SJCRH30 (cell line): Measurements from ENCODE around the gene S1PR1. TPM values are rescaled to one million over a fixed set of nuclear protein-coding genes. Genes with fewer than 3 reads are reported as not detected.
"Not testable (repeated sequence)": the region's sequence is repeated elsewhere in the genome, so short reads cannot be mapped to it uniquely, and the experiment has no call there.

Experiments
- DNase-seq, 2 experiments: peaks; one replicate each; pipeline ENCODE4 v3.0.0-alpha.2; 2015 to 2020
- H3K27ac ChIP-seq: fragments of 250-450 bp; sonication (Bioruptor Pico); 2 replicates; pipeline ENCODE4 v1.5.1; 2020; ENCODE audit warnings: mild to moderate bottlenecking, moderate library complexity
- H3K27me3 ChIP-seq: fragments of 250-450 bp; sonication (Bioruptor Pico); 2 replicates; pipeline ENCODE4 v1.5.1; 2020; ENCODE audit warnings: mild to moderate bottlenecking, moderate library complexity
- H3K36me3 ChIP-seq: fragments of 250-450 bp; sonication (Bioruptor Pico); 2 replicates; pipeline ENCODE4 v1.5.1; 2020; ENCODE audit warnings: mild to moderate bottlenecking, moderate library complexity
- H3K4me1 ChIP-seq: fragments of 250-450 bp; sonication (Bioruptor Pico); 2 replicates; pipeline ENCODE4 v1.5.1; 2020; ENCODE audit warnings: mild to moderate bottlenecking, moderate library complexity
- H3K4me3 ChIP-seq: fragments of 250-450 bp; sonication (Bioruptor Pico); 2 replicates; pipeline ENCODE4 v1.5.1; 2020; ENCODE audit warnings: mild to moderate bottlenecking, moderate library complexity
- H3K9me3 ChIP-seq: fragments of 250-450 bp; sonication (Bioruptor Pico); replicated peaks from 2 replicates; pipeline ENCODE4 v1.5.1; 2020; ENCODE audit warnings: mild to moderate bottlenecking, moderate library complexity
- total RNA-seq: library from RNA; depleted of rRNA; stranded (reverse); fragments of >200 nt; shearing (Covaris generic); gene quantifications from 2 replicates; pipeline ENCODE4 v1.2.3, GENCODE V29; 2014

Gene S1PR1
- total RNA-seq, 1 experiment from 2014 or later = 22.4 TPM

GRCh38 chr1:101207271-101207670, 29.5 kb upstream of the S1PR1 start:
- DNase-seq, H3K27me3 ChIP-seq, H3K4me1 ChIP-seq, H3K4me3 ChIP-seq, H3K9me3 ChIP-seq, H3K27ac ChIP-seq, H3K36me3 ChIP-seq: not testable (repeated sequence)

GRCh38 chr1:101207891-101208290, 28.9 kb upstream of the S1PR1 start:
- Histone ChIP-seq H3K4me1 (no peaks in the 10 kb centered on the region), H3K4me3 (no peak overlapping the region), H3K27ac (no peak overlapping the region), H3K27me3 (no peaks in the 10 kb centered on the region), H3K36me3 (no peaks in the 10 kb centered on the region), H3K9me3 (no peaks in the 10 kb centered on the region)
- no peak for DNase-seq

- Histone ChIP-seq H3K27me3 (no peaks in the 10 kb centered on the region), H3K4me3 (no peak overlapping the region), H3K9me3 (0 out of 2 replicates have a peak, but pooled peaks cover 3% of the 10 kb centered on the region), H3K36me3 (no peaks in the 10 kb centered on the region), H3K27ac (no peak overlapping the region), H3K4me1 (no peaks in the 10 kb centered on the region; the same call in 1 of the 2 replicates)
- no peak for DNase-seq
These were observed 21.3 kb upstream of the S1PR1 start for GRCh38 chr1:101215363-101216011.

GRCh38 chr1:101216623-101217022, 20.2 kb upstream of the S1PR1 start:
- H3K4me1 ChIP-seq = no peaks in the 10 kb centered on the region; the same call in 1 of the 2 replicates
- H3K27ac ChIP-seq = no peak overlapping the region
- no peak overlapping the region for H3K4me3 ChIP-seq
- no peak for DNase-seq
- H3K36me3 ChIP-seq = no peaks in the 10 kb centered on the region
- H3K9me3 ChIP-seq = 0 out of 2 replicates have a peak, but pooled peaks cover 3% of the 10 kb centered on the region
- H3K27me3 ChIP-seq = no peaks in the 10 kb centered on the region

- no peak overlapping the region for H3K27ac ChIP-seq
- no peaks in the 10 kb centered on the region for H3K36me3 ChIP-seq
- no peaks in the 10 kb centered on the region; the same call in 1 of the 2 replicates for H3K4me1 ChIP-seq
- H3K27me3 ChIP-seq = no peaks in the 10 kb centered on the region
- no peak for DNase-seq
- H3K9me3 ChIP-seq = 0 out of 2 replicates have a peak, but pooled peaks cover 3% of the 10 kb centered on the region
- no peak overlapping the region for H3K4me3 ChIP-seq
These were observed 19.7 kb upstream of the S1PR1 start for GRCh38 chr1:101217148-101217547.

- not testable (repeated sequence) for H3K27ac ChIP-seq, DNase-seq, H3K27me3 ChIP-seq, H3K36me3 ChIP-seq, H3K9me3 ChIP-seq, H3K4me3 ChIP-seq, H3K4me1 ChIP-seq
These were observed 17.9 kb upstream of the S1PR1 start for GRCh38 chr1:101218968-101219367.

- DNase-seq = peak; percentile 19 to 50
- no peak overlapping the region for H3K27ac ChIP-seq
- H3K9me3 ChIP-seq = no peaks in the 10 kb centered on the region
- no peaks in the 10 kb centered on the region for H3K27me3 ChIP-seq
- no peaks in the 10 kb centered on the region; the same call in 1 of the 2 replicates for H3K4me1 ChIP-seq
- H3K4me3 ChIP-seq = no peak overlapping the region
- H3K36me3 ChIP-seq = no peaks in the 10 kb centered on the region
These were observed 16.6 kb upstream of the S1PR1 start for GRCh38 chr1:101219924-101220870.

GRCh38 chr1:101220906-101221305, 15.9 kb upstream of the S1PR1 start:
- no peak for DNase-seq
- H3K36me3 ChIP-seq = no peaks in the 10 kb centered on the region
- no peaks in the 10 kb centered on the region; the same call in 1 of the 2 replicates for H3K4me1 ChIP-seq
- H3K4me3 ChIP-seq = no peak overlapping the region
- H3K9me3 ChIP-seq = no peaks in the 10 kb centered on the region
- no peaks in the 10 kb centered on the region for H3K27me3 ChIP-seq
- no peak overlapping the region for H3K27ac ChIP-seq

GRCh38 chr1:101221945-101222429, 14.8 kb upstream of the S1PR1 start:
- Histone ChIP-seq H3K36me3 (no peaks in the 10 kb centered on the region), H3K4me3 (no peak overlapping the region), H3K27me3 (no peaks in the 10 kb centered on the region), H3K27ac (no peak overlapping the region), H3K9me3 (no peaks in the 10 kb centered on the region), H3K4me1 (no peaks in the 10 kb centered on the region; the same call in 1 of the 2 replicates)
- DNase-seq = no peak

- H3K4me1 ChIP-seq = no peaks in the 10 kb centered on the region
- no peak overlapping the region for H3K27ac ChIP-seq
- no peaks in the 10 kb centered on the region for H3K27me3 ChIP-seq
- no peaks in the 10 kb centered on the region for H3K9me3 ChIP-seq
- DNase-seq = no peak
- H3K36me3 ChIP-seq = no peaks in the 10 kb centered on the region
- no peak overlapping the region for H3K4me3 ChIP-seq
These were observed 9.0 kb upstream of the S1PR1 start for GRCh38 chr1:101227837-101228236.

GRCh38 chr1:101228424-101229134, 8.2 kb upstream of the S1PR1 start:
- Histone ChIP-seq H3K27ac (no peak overlapping the region), H3K36me3 (no peaks in the 10 kb centered on the region), H3K4me1 (no peaks in the 10 kb centered on the region), H3K4me3 (no peak overlapping the region), H3K9me3 (no peaks in the 10 kb centered on the region), H3K27me3 (no peaks in the 10 kb centered on the region)
- no peak for DNase-seq

- H3K27me3 ChIP-seq, DNase-seq, H3K36me3 ChIP-seq, H3K9me3 ChIP-seq, H3K4me3 ChIP-seq, H3K4me1 ChIP-seq, H3K27ac ChIP-seq: not testable (repeated sequence)
These were observed 4.6 kb upstream of the S1PR1 start for GRCh38 chr1:101232182-101232581.

- Histone ChIP-seq H3K4me1 (peaks cover 9% of the 10 kb centered on the region), H3K9me3 (no peaks in the 10 kb centered on the region), H3K27me3 (no peaks in the 10 kb centered on the region), H3K36me3 (no peaks in the 10 kb centered on the region), H3K27ac (no peak overlapping the region), H3K4me3 (no peak overlapping the region)
- no peak for DNase-seq
These were observed 3.3 kb upstream of the S1PR1 start for GRCh38 chr1:101233495-101233894.

GRCh38 chr1:101235216-101235695, 1.6 kb upstream of the S1PR1 start:
- H3K9me3 ChIP-seq = no peaks in the 10 kb centered on the region
- no peaks in the 10 kb centered on the region for H3K27me3 ChIP-seq
- peaks cover 10% of the 10 kb centered on the region; the same call in 1 of the 2 replicates for H3K36me3 ChIP-seq
- peak overlapping the region; percentile 67 for H3K4me3 ChIP-seq
- no peak for DNase-seq
- H3K27ac ChIP-seq = peak overlapping the region; percentile 67
- H3K4me1 ChIP-seq = peaks cover 9% of the 10 kb centered on the region
